C1 segment of cervical spinal cord (tissue), 14 donors: ENCODE data around the gene FBXL4.

ENCODE experiments used
- DNase-seq, 14 donors: peaks; one replicate each; lab custom pipeline; 2025; lab: John Stamatoyannopoulos, UW

FBXL4 gene

GRCh38 chr6:98885330-98885729 lies 62.4 kb downstream of the FBXL4 start:
- DNase-seq, result no peak

GRCh38 chr6:98880486-98880885 lies 67.3 kb downstream of the FBXL4 start:
- no peak for DNase-seq

- no peak for DNase-seq
Measured at GRCh38 chr6:98877250-98877649, 70.5 kb downstream of the FBXL4 start.

- DNase-seq, result peak in 1 of 14 donors; percentile 2
Measured at GRCh38 chr6:98875375-98875774, 72.4 kb downstream of the FBXL4 start.

- DNase-seq, result no peak
Measured at GRCh38 chr6:98871821-98872220, 75.9 kb downstream of the FBXL4 start.

GRCh38 chr6:98871057-98871456 lies 76.7 kb downstream of the FBXL4 start:
- no peak for DNase-seq

GRCh38 chr6:98864497-98864896 lies 83.2 kb downstream of the FBXL4 start:
- DNase-seq, result no peak

- no peak for DNase-seq
Measured at GRCh38 chr6:98848539-98849242, 99.1 kb downstream of the FBXL4 start.

- DNase-seq, result no peak
Measured at GRCh38 chr6:98847779-98848538, 99.8 kb downstream of the FBXL4 start.

- no peak for DNase-seq
Measured at GRCh38 chr6:98847416-98847778, 100.3 kb downstream of the FBXL4 start.

- DNase-seq, result no peak
Measured at GRCh38 chr6:98846021-98846380, 101.7 kb downstream of the FBXL4 start.

GRCh38 chr6:98845211-98846020 lies 102.3 kb downstream of the FBXL4 start:
- peak in 13 of 14 donors; percentile 18 to 89 (median 73) for DNase-seq

- peak in 4 of 14 donors; percentile 42 to 72 (median 66) for DNase-seq
Measured at GRCh38 chr6:98844244-98845210, 103.2 kb downstream of the FBXL4 start.

GRCh38 chr6:98843271-98844243 lies 104.2 kb downstream of the FBXL4 start:
- peak in 6 of 14 donors; percentile 41 to 73 (median 64) for DNase-seq

GRCh38 chr6:98842342-98843180 lies 105.2 kb downstream of the FBXL4 start:
- peak in 4 of 14 donors; percentile 46 to 83 (median 56) for DNase-seq

GRCh38 chr6:98841621-98842341 lies 106.0 kb downstream of the FBXL4 start:
- DNase-seq, result no peak

- DNase-seq, result no peak
Measured at GRCh38 chr6:98840996-98841513, 106.7 kb downstream of the FBXL4 start.

- peak in 1 of 14 donors; percentile 52 for DNase-seq
Measured at GRCh38 chr6:98840385-98840784, 107.4 kb downstream of the FBXL4 start.
